Skeletal muscle tissue (tissue), 4 donors: Measurements from ENCODE around the gene TMSB10. TPM values are rescaled to one million over a fixed set of nuclear protein-coding genes. Genes with fewer than 3 reads are reported as not detected.

Experiments
- H3K27ac ChIP-seq: one replicate; pipeline ENCODE4 v1.7.0; 2013; ENCODE audit warnings: mild to moderate bottlenecking, low read depth, low read length, inconsistent platforms
- H3K27me3 ChIP-seq, 3 donors: one replicate each; pipeline ENCODE4 v1.7.0; 2013; ENCODE audit warnings: low read length in 3 of 3; ENCODE audit not compliant: control insufficient read depth in 3 of 3, insufficient read depth in 3 of 3
- H3K36me3 ChIP-seq, 3 donors: one replicate each; pipeline ENCODE4 v1.7.0; 2013; ENCODE audit warnings: low read length in 3 of 3; ENCODE audit not compliant: control insufficient read depth in 3 of 3, insufficient read depth in 3 of 3
- H3K4me1 ChIP-seq, 3 donors: one replicate each; pipeline ENCODE4 v1.7.0; 2013; ENCODE audit warnings: low read length in 3 of 3, mild to moderate bottlenecking in 3 of 3; ENCODE audit not compliant: control insufficient read depth in 3 of 3, insufficient read depth in 3 of 3
- H3K4me3 ChIP-seq, 3 donors: one replicate each; pipeline ENCODE4 v1.7.0; 2013; ENCODE audit warnings: low read length in 3 of 3
- H3K9ac ChIP-seq, 3 donors: one replicate each; pipeline ENCODE4 v1.7.0; 2013; ENCODE audit warnings: low read length in 3 of 3, mild to moderate bottlenecking in 3 of 3, moderate library complexity in 2 of 3, low read depth in 1 of 3
- H3K9me3 ChIP-seq, 3 donors: one replicate each; pipeline ENCODE4 v1.7.0; 2013; ENCODE audit warnings: low read length in 3 of 3; ENCODE audit not compliant: control insufficient read depth in 3 of 3
- total RNA-seq: library from RNA; depleted of rRNA; stranded (reverse); fragments of >200 nt; gene quantifications from one replicate; pipeline ENCODE4 v1.2.3, GENCODE V29; 2014
- donor health status: Osteomylitis.

Gene TMSB10
- total RNA-seq = 3,298 TPM

- H3K4me1 ChIP-seq = peaks cover 2 to 17% (median 11%) of the 10 kb centered on the region in 3 donors
- peak within 1 kb of the TSS; percentile 84 for H3K27ac ChIP-seq
- H3K9me3 ChIP-seq = peaks cover 0 to 4% (median 0%) of the 10 kb centered on the region in 3 donors
- peak within 1 kb of the TSS; percentile 79 to 85 (median 85) for H3K9ac ChIP-seq
- H3K4me3 ChIP-seq = peak within 1 kb of the TSS; percentile 83 to 88 (median 85)
- H3K27me3 ChIP-seq = peaks cover 0 to 9% (median 0%) of the 10 kb centered on the region in 3 donors
- peaks cover 0 to 2% (median 0%) of the 10 kb centered on the region in 3 donors for H3K36me3 ChIP-seq
Observed at GRCh38 chr2:84905181-84906107, at the start of gene TMSB10. TMSB10 (plus strand) TSS chr2:84905656.

- no peak overlapping the region for H3K4me3 ChIP-seq
- peaks cover 0 to 7% (median 2%) of the 10 kb centered on the region in 3 donors for H3K27me3 ChIP-seq
- no peak overlapping the region for H3K27ac ChIP-seq
- H3K9ac ChIP-seq = no peak overlapping the region
- peaks cover 0 to 4% (median 0%) of the 10 kb centered on the region in 3 donors for H3K9me3 ChIP-seq
- H3K4me1 ChIP-seq = no peaks in the 10 kb centered on the region
- H3K36me3 ChIP-seq = no peaks in the 10 kb centered on the region
Observed at GRCh38 chr2:84855731-84856130, 49.7 kb upstream of the TMSB10 start.

GRCh38 chr2:84856787-84857186 is 48.7 kb upstream of the TMSB10 start:
- Histone ChIP-seq H3K9me3 (peaks cover 0 to 4% (median 0%) of the 10 kb centered on the region in 3 donors), H3K9ac (no peak overlapping the region), H3K27me3 (peaks cover 0 to 7% (median 6%) of the 10 kb centered on the region in 3 donors), H3K4me3 (no peak overlapping the region), H3K36me3 (no peaks in the 10 kb centered on the region), H3K4me1 (no peaks in the 10 kb centered on the region), H3K27ac (no peak overlapping the region)

GRCh38 chr2:84857566-84857965 is 47.9 kb upstream of the TMSB10 start:
- H3K27ac ChIP-seq = no peak overlapping the region
- H3K27me3 ChIP-seq = peaks cover 0 to 7% (median 6%) of the 10 kb centered on the region in 3 donors
- H3K4me1 ChIP-seq = no peaks in the 10 kb centered on the region
- H3K9ac ChIP-seq = no peak overlapping the region
- no peaks in the 10 kb centered on the region for H3K36me3 ChIP-seq
- no peaks in the 10 kb centered on the region for H3K9me3 ChIP-seq
- no peak overlapping the region for H3K4me3 ChIP-seq

- Histone ChIP-seq H3K36me3 (no peaks in the 10 kb centered on the region), H3K27ac (no peak overlapping the region), H3K4me3 (no peak overlapping the region), H3K9me3 (no peaks in the 10 kb centered on the region), H3K27me3 (peaks cover 0 to 7% (median 6%) of the 10 kb centered on the region in 3 donors), H3K4me1 (no peaks in the 10 kb centered on the region), H3K9ac (no peak overlapping the region)
Observed at GRCh38 chr2:84858123-84858522, 47.3 kb upstream of the TMSB10 start.

- no peak overlapping the region for H3K27ac ChIP-seq
- no peaks in the 10 kb centered on the region for H3K36me3 ChIP-seq
- no peak overlapping the region for H3K9ac ChIP-seq
- no peaks in the 10 kb centered on the region for H3K4me1 ChIP-seq
- peaks cover 0 to 7% (median 6%) of the 10 kb centered on the region in 3 donors for H3K27me3 ChIP-seq
- no peak overlapping the region for H3K4me3 ChIP-seq
- no peaks in the 10 kb centered on the region for H3K9me3 ChIP-seq
Observed at GRCh38 chr2:84858937-84859336, 46.5 kb upstream of the TMSB10 start.

- no peaks in the 10 kb centered on the region for H3K36me3 ChIP-seq
- H3K9ac ChIP-seq = no peak overlapping the region
- H3K4me3 ChIP-seq = no peak overlapping the region
- H3K9me3 ChIP-seq = no peaks in the 10 kb centered on the region
- no peak overlapping the region for H3K27ac ChIP-seq
- H3K27me3 ChIP-seq = peaks cover 0 to 9% (median 4%) of the 10 kb centered on the region in 3 donors
- H3K4me1 ChIP-seq = no peaks in the 10 kb centered on the region
Observed at GRCh38 chr2:84861539-84861938, 43.9 kb upstream of the TMSB10 start.

- Histone ChIP-seq H3K27ac (no peak overlapping the region), H3K27me3 (peaks cover 0 to 9% (median 4%) of the 10 kb centered on the region in 3 donors), H3K36me3 (no peaks in the 10 kb centered on the region), H3K9me3 (no peaks in the 10 kb centered on the region), H3K4me3 (no peak overlapping the region), H3K4me1 (no peaks in the 10 kb centered on the region), H3K9ac (no peak overlapping the region)
Observed at GRCh38 chr2:84862006-84862405, 43.5 kb upstream of the TMSB10 start.

GRCh38 chr2:84865181-84865783 is 40.2 kb upstream of the TMSB10 start:
- Histone ChIP-seq H3K4me1 (no peaks in the 10 kb centered on the region), H3K27ac (no peak overlapping the region), H3K36me3 (no peaks in the 10 kb centered on the region), H3K27me3 (peaks cover 0 to 11% (median 0%) of the 10 kb centered on the region in 3 donors), H3K9me3 (no peaks in the 10 kb centered on the region), H3K9ac (no peak overlapping the region), H3K4me3 (no peak overlapping the region)

- no peaks in the 10 kb centered on the region for H3K36me3 ChIP-seq
Observed at GRCh38 chr2:84866122-84866521, 39.3 kb upstream of the TMSB10 start.

More at GRCh38 chr2:84866122-84866521, 39.3 kb upstream of the TMSB10 start:
- Histone ChIP-seq H3K9ac (no peak overlapping the region), H3K27me3 (peaks cover 0 to 10% (median 0%) of the 10 kb centered on the region in 3 donors), H3K4me3 (no peak overlapping the region), H3K9me3 (no peaks in the 10 kb centered on the region), H3K27ac (no peak overlapping the region), H3K4me1 (no peaks in the 10 kb centered on the region)
